ENCODE measurements around the gene CCT6B.
"Not testable (repeated sequence)": the region's sequence is repeated elsewhere in the genome, so short reads cannot be mapped to it uniquely, and the experiment has no call there.

Gene CCT6B

DNA sequence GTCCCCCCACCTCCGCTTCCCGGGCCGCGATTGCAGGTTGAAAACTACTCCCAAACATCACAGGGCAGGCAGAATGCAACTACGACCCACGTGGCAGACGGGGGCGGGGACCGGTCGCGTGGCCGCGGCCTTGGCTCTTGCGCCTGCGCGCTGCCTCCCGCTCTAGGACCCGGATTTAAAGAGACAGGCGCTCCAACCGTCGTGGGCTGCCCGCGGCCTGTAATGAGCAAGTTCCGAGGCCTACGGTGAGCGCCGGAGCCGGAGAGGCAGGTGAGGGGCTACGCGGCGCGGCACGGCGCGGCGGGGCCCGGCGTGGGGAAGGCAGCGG, 19.1 kb upstream of the CCT6B start, which contains the start of gene LIG3:
TSS of gene LIG3 (plus strand) at position 160 of the 328 bp plus-strand sequence. CDS start 2,494 bp downstream, outside the sequence.
- peak; percentile 84 to 91 for DNase-seq

- DNase-seq: no peak
These were observed 18.5 kb upstream of the CCT6B start for GRCh38 chr17:34979650-34980352.

DNA sequence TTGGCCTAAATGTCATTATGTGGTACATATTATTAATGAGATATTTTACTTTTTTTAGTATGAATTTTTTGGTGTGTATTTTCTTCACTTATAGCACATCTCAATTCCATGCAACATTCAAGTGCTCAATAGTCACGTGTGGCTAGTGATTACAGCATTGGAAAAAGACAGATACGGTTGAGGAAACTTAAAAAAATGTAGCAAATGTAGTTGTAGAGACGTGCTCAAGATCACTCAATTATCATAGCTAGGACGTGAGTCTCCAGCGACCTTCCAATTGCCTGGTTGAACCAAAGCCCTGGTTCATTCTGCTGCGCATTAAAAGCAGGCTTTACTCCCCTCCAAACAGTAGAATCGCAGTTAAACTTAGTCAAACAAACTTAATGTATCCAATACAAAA, 17.9 kb upstream of the CCT6B start:
- no peak for DNase-seq

- DNase-seq: no peak
These were observed 13.8 kb upstream of the CCT6B start for GRCh38 chr17:34974794-34975785.

- peak; percentile 21 to 26 for DNase-seq
These were observed 12.9 kb upstream of the CCT6B start for GRCh38 chr17:34974179-34974578.

DNA sequence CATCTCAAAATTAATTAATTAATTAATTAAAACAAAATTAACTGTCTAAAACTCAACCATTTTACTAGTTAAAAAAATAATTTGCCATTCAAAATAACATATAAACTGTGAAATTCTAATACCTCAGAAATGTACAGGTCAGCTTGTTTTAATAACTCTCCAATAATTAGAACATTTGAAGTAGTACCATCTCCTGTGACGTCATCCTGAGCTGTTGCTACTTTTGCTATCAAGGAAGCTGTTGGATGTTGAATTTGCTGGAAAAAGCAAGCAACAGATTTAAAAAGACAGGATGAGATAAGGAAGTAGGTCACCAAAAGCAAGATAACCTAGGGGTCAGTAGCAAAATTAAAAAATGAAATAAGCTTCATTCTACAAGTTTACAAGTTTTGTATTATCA, 2.8 kb downstream of the CCT6B start:
- no peak for DNase-seq

GRCh38 chr17:34950780-34951179, 10.5 kb downstream of the CCT6B start:
- not testable (repeated sequence) for DNase-seq

DNA sequence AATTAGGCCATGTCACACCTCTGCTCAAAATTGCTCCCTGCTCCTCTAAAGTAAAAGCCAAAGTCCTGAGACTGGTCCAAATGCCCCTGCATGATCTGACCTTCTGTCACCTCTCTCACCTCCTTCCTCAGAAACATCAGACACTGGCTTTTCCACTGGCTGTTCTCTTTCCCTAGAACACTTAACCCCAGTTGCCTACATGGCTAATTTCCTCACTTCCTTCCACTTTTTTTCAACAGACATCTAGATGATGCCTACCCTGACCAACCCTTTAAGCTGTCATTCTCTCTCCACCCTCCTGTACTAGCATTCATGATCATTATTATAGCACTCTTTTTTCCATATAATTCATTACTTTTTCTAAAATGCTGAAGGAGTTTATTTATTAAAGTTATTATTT, 31.0 kb downstream of the CCT6B start:
- peak; percentile 34 to 54 for DNase-seq

DNA sequence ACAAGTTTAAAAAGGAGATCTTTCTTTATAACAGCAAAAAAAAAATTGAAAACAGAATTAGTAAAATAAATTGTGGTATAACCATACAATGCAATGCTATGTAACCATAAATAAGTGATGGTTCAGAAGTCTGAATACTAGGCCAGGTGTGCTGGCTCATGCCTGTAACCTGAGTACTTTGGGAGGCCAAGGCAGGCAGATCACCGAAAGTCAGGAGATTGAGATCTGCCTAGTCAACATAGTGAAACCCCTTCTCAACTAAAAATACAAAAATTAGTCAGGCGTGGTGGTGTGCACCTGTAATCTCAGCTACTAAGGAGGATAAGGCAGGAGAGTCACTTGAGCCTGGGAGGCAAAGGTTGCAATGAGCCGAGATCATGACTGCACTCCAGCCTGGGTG, 34.6 kb downstream of the CCT6B start:
- DNase-seq: no peak

- no peak for DNase-seq
These were observed 40.6 kb downstream of the CCT6B start for GRCh38 chr17:34920676-34921075.

- no peak for DNase-seq
These were observed 43.9 kb downstream of the CCT6B start for GRCh38 chr17:34917381-34917780.

DNA sequence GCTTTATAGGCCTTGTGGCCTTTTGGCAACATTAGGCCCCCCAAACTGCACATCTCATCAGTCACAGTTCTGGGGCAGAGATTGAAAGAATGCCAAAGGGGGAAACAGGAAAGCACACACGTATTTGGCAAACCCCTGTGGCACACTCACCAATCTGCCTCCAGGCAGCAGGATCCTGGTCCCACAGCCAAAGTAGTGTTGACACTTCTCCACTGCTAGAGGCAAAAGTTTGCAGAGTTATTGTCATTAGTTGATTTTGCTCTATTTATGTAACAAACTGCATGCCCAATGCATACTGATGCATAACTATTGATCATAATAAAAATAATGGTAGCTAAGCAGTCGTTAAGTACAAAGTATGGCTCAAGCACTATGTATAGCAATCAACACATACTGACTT, 45.1 kb downstream of the CCT6B start:
- no peak for DNase-seq

DNA sequence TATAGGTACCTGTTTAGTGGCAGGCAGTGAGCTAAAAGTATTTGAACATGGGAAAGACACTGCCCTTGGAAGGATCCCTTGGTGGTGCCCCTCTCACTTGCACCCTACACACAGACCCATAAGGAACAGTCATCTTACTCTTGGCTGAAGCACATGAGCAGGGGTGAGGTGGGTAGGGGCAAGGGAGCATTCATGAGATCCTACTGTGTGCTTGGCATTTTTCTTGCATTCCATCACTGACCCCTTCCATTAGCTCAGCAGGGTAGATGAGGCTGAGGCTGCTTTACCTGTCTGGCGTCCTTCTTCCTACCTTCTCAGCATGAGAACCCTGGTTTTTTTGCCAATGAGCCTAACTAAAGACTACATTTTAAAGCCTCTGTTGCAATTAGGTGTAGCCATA, 48.3 kb downstream of the CCT6B start:
- DNase-seq: no peak

DNA sequence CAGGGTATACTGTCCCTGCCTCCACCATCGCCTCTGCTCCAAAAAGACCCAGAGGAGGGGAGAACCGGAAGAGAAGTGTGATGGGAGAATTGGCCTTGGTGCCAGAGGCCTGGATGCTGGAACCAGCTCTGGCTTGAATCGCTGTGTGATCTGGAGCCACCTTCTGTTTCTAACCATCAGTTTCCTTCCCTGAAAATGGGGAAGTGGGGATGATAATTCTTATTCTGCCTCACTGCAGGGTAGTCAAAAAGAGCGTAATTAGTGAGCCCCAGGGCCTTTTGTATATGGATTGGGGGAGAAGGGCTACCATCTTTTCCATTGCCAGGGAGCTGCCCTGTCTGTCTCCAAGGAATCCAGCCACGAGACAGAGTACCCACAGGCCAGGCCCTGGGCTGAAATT, 52.2 kb downstream of the CCT6B start:
- peak in 1 of 2 experiments; percentile 8 for DNase-seq

- no peak for DNase-seq
These were observed 58.3 kb downstream of the CCT6B start for GRCh38 chr17:34902831-34903547.

- DNase-seq: no peak
These were observed 61.5 kb downstream of the CCT6B start for GRCh38 chr17:34899643-34900291.

DNA sequence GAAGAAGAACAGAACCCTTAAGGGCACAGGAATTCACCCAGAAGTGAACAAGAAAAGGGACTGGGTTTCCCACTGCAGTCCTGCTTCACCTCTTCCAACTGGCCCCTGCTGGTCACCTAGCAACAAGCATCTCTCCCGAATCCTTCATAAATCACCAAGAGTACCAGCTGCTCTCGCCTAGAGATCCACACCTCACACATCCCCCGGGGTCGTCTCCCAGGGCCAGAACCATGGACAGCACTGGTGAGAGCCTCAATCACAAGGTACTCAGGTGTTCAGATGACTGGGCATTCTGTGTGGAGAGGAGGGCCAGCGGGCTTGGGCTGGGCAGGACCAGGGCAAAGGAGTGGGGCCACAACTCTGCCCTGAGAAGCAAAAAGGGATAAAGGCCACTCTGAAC, 65.9 kb downstream of the CCT6B start:
- DNase-seq: no peak

GRCh38 chr17:34894964-34895363, 66.3 kb downstream of the CCT6B start:
- DNase-seq: no peak

DNA sequence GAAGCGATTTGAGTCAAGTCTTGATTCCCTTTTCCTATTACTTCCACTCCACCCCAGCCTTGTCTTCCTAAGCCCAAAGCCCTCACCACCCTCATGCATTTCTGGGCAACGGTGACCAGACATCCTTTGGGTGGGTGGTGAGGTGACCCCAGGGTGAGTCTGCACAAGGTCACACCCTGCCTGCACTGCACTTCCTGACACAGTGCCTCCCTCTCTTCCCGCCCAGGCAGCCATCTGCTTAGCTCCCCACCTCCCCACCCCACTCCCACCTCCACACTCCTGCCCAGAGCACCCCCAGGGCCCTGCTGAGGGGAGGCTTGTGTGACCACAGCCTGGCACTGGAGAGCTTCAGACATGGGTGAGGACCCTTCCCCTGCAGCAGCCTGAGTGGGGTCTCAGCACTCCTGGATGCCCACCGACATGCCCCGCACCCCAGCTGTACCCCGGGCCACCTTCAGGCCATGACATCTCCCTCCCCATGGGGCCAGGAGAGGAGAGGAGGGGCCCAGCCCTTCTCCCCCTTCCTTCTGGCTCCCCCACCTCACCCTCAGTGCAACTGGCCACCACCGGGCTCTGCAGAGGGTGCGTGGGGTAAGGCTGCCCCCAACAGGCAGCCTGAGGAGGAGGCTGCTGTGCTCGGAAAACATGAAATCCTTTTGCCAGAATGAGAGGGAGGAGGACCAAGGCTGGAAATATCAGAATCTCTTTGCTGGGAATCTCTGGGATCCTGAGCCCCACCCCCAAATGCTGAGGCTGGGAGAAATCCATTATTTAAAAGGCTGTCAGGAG, 68.6 kb downstream of the CCT6B start:
- DNase-seq: peak in 1 of 2 experiments; percentile 29

DNA sequence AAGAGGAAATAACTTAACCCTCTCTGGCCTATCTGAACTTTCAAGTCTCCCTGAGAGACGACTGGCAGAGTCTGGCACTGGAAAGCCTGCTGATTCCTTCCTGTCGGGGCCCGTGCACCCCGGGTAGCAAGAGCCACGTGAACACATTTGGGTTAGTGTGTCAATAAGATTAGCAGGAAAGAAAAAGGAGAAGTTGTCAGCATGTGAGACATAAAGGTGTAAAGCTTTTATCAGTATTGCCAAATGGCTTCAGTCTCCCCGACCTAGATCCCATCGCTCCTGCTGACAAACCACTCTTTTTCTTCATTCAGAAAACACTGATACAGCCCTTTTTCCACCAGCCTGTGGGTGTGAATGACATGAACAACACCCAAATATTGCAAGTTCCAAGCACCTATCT, 74.4 kb downstream of the CCT6B start:
- peak; percentile 4 to 8 for DNase-seq

GRCh38 chr17:34885076-34885475, 76.2 kb downstream of the CCT6B start:
- no peak for DNase-seq

- DNase-seq: no peak
These were observed 76.7 kb downstream of the CCT6B start for GRCh38 chr17:34884597-34884996.

All from Kasumi-1 (cell line).